SK-N-MC (cell line): Measurements from ENCODE around the gene TMEM45A.
"Not testable (repeated sequence)": the region's sequence is repeated elsewhere in the genome, so short reads cannot be mapped to it uniquely, and the experiment has no call there.

ENCODE experiments used
- DNase-seq: peaks from one replicate; pipeline ENCODE4 v3.0.0-alpha.2; 2011; ENCODE audit warnings: low read depth, low spot score
- H3K27ac ChIP-seq: fragments of 200-600 bp; sonication (generic); 2 replicates; pipeline ENCODE4 v1.5.1; 2016; ENCODE audit warnings: mixed run types
- H3K36me3 ChIP-seq: fragments of 200-600 bp; sonication (generic); 2 replicates; pipeline ENCODE4 v1.6.1; 2017; ENCODE audit warnings: antibody characterized with exemption, low read length, mixed read lengths; ENCODE audit not compliant: insufficient read depth
- H3K4me3 ChIP-seq: fragments of 200-600 bp; sonication (generic); 2 replicates; pipeline ENCODE4 v1.5.1; 2016
- H3K9ac ChIP-seq: fragments of 200-600 bp; sonication (generic); 2 replicates; pipeline ENCODE4 v1.8.0; 2017; ENCODE audit warnings: mixed run types, mixed read lengths; ENCODE audit not compliant: insufficient read length
- H3K9me3 ChIP-seq: fragments of 200-600 bp; sonication (generic); 2 replicates; pipeline ENCODE4 v1.6.1; 2017; ENCODE audit warnings: low read depth, mild to moderate bottlenecking, antibody characterized with exemption, low read length, moderate library complexity, mixed read lengths
- EZH2 ChIP-seq: fragments of 200-600 bp; sonication (generic); IDR thresholded peaks from one replicate; pipeline ENCODE4 v1.6.1; 2017; ENCODE audit warnings: antibody characterized with exemption
- FOXP2 ChIP-seq: optimal IDR thresholded peaks from 2 replicates; pipeline ENCODE3; 2011; ENCODE audit warnings: mild to moderate bottlenecking, moderate library complexity; ENCODE audit not compliant: insufficient read depth; ENCODE audit errors: extremely low read length, control extremely low read depth
- POLR2AphosphoS5 ChIP-seq: IDR thresholded peaks from 2 replicates; pipeline ENCODE4 v1.6.1; 2012; ENCODE audit warnings: mild to moderate bottlenecking, low read depth, low read length, borderline replicate concordance

Gene TMEM45A

GRCh38 chr3:100492059-100493006, at the start of gene TMEM45A:
TMEM45A (plus strand) TSS chr3:100492619; CDS start chr3:100555212, 62,593 bp downstream.
- no peaks in the 10 kb centered on the region for H3K36me3 ChIP-seq
- DNase-seq = peak; percentile 39
- H3K27ac ChIP-seq = no peak within 1 kb of the TSS

GRCh38 chr3:100443690-100444089, 48.7 kb upstream of the TMEM45A start:
- Histone ChIP-seq H3K9ac (no peak overlapping the region), H3K9me3 (no peaks in the 10 kb centered on the region), H3K27ac (no peak overlapping the region), H3K36me3 (no peaks in the 10 kb centered on the region), H3K4me3 (no peak overlapping the region)
- TF ChIP-seq EZH2 (no peak), FOXP2 (no peak), POLR2AphosphoS5 (no peak)
- no peak for DNase-seq

More at GRCh38 chr3:100492059-100493006, at the start of gene TMEM45A:
- Histone ChIP-seq H3K9ac (peak within 1 kb of the TSS; percentile 74), H3K4me3 (peak within 1 kb of the TSS; percentile 81), H3K9me3 (0 out of 2 replicates have a peak, but pooled peaks cover 2% of the 10 kb centered on the region)
- peak; percentile 57 for TF ChIP-seq FOXP2
- peak; percentile 81 for TF ChIP-seq POLR2AphosphoS5
- TF ChIP-seq EZH2 = no peak

GRCh38 chr3:100447067-100447466, 45.4 kb upstream of the TMEM45A start:
- not testable (repeated sequence) for H3K9me3 ChIP-seq, H3K4me3 ChIP-seq, H3K27ac ChIP-seq, H3K36me3 ChIP-seq, H3K9ac ChIP-seq, DNase-seq

- Histone ChIP-seq H3K4me3 (no peak overlapping the region), H3K9ac (no peak overlapping the region), H3K36me3 (no peaks in the 10 kb centered on the region), H3K9me3 (no peaks in the 10 kb centered on the region), H3K27ac (no peak overlapping the region)
- no peak for TF ChIP-seq POLR2AphosphoS5
- TF ChIP-seq FOXP2 = no peak
- DNase-seq = no peak
Measured at GRCh38 chr3:100448079-100448478, 44.3 kb upstream of the TMEM45A start.

- Histone ChIP-seq H3K4me3 (no peak overlapping the region), H3K27ac (no peak overlapping the region), H3K36me3 (no peaks in the 10 kb centered on the region), H3K9ac (no peak overlapping the region), H3K9me3 (no peaks in the 10 kb centered on the region)
- DNase-seq = no peak
- TF ChIP-seq FOXP2 = no peak
- TF ChIP-seq POLR2AphosphoS5 = no peak
- TF ChIP-seq EZH2 = no peak
Measured at GRCh38 chr3:100449214-100449613, 43.2 kb upstream of the TMEM45A start.

GRCh38 chr3:100454677-100455076, 37.7 kb upstream of the TMEM45A start:
- Histone ChIP-seq H3K27ac (no peak overlapping the region), H3K4me3 (no peak overlapping the region), H3K9me3 (no peaks in the 10 kb centered on the region), H3K9ac (no peak overlapping the region), H3K36me3 (no peaks in the 10 kb centered on the region)
- TF ChIP-seq FOXP2 (no peak), EZH2 (no peak), POLR2AphosphoS5 (no peak)
- DNase-seq = no peak

- no peak for DNase-seq
- no peak overlapping the region for H3K9ac ChIP-seq
Measured at GRCh38 chr3:100455841-100456550, 36.4 kb upstream of the TMEM45A start.

GRCh38 chr3:100456745-100457144, 35.7 kb upstream of the TMEM45A start:
- H3K9me3 ChIP-seq = no peaks in the 10 kb centered on the region
- TF ChIP-seq POLR2AphosphoS5 (no peak), FOXP2 (no peak), EZH2 (no peak)
- no peak overlapping the region for H3K27ac ChIP-seq
- no peak overlapping the region for H3K4me3 ChIP-seq
- no peaks in the 10 kb centered on the region for H3K36me3 ChIP-seq
- no peak overlapping the region for H3K9ac ChIP-seq
- DNase-seq = no peak

More at GRCh38 chr3:100455841-100456550, 36.4 kb upstream of the TMEM45A start:
- Histone ChIP-seq H3K27ac (no peak overlapping the region), H3K4me3 (no peak overlapping the region), H3K9me3 (no peaks in the 10 kb centered on the region), H3K36me3 (no peaks in the 10 kb centered on the region)
- TF ChIP-seq POLR2AphosphoS5 (no peak), EZH2 (no peak), FOXP2 (no peak)
